Nephron progenitor cell (in vitro differentiated cells): ENCODE results near the gene ZNF550.
A peak's percentile ranks its signal among the peaks of the same experiment; 100 is the strongest.
"Not testable (repeated sequence)": the region's sequence is repeated elsewhere in the genome, so short reads cannot be mapped to it uniquely, and the experiment has no call there.

Experiments
- DNase-seq: peaks from one replicate; pipeline ENCODE4 v3.0.0; 2021
- H3K27ac Mint-ChIP-seq: 2 replicates; pipeline ENCODE4 v1.8.0; 2021; ENCODE audit warnings: mild to moderate bottlenecking, moderate library complexity, mixed read lengths
- H3K27me3 Mint-ChIP-seq: 2 replicates; pipeline ENCODE4 v1.8.0; 2021; ENCODE audit warnings: mild to moderate bottlenecking, low read depth, mixed read lengths; ENCODE audit not compliant: poor library complexity
- H3K36me3 Mint-ChIP-seq: 2 replicates; pipeline ENCODE4 v1.8.0; 2021; ENCODE audit warnings: low read depth, mixed read lengths
- H3K4me1 Mint-ChIP-seq: 2 replicates; pipeline ENCODE4 v1.8.0; 2021; ENCODE audit warnings: mixed read lengths
- H3K4me3 Mint-ChIP-seq: 2 replicates; pipeline ENCODE4 v1.8.0; 2021; ENCODE audit warnings: mild to moderate bottlenecking, moderate library complexity, mixed read lengths
- H3K9me3 Mint-ChIP-seq: 2 replicates; pipeline ENCODE4 v1.8.0; 2021; ENCODE audit warnings: mild to moderate bottlenecking, moderate library complexity, mixed read lengths
- TF ChIP-seq, protein P1 (sequence below): fragments of 200-600 bp; sonication (generic); IDR thresholded peaks from 2 replicates; pipeline ENCODE4 v1.5.0; 2021; ENCODE audit warnings: antibody characterized with exemption

ZNF550 gene

DNA sequence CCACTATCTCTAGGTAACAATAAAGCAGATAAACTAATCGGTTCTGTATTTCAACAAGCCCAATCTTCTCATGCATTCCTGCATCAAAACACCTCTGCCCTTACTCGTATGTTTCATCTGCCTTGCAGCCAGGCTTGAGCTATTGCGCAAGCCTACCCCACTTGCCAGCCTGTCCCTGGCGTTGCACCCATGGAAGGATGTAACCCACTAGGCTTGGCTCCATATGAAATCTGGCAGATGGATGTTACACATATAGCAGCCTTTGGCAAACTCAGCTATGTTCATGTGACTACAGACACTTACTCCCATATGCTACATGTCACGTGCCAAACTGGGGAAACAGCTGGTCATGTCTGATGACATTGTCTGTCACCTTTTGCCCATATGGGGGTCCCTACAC is 44.4 kb downstream of the ZNF550 start:
- H3K4me3 Mint-ChIP-seq = no peak overlapping the region
- TF ChIP-seq, protein P1, sequence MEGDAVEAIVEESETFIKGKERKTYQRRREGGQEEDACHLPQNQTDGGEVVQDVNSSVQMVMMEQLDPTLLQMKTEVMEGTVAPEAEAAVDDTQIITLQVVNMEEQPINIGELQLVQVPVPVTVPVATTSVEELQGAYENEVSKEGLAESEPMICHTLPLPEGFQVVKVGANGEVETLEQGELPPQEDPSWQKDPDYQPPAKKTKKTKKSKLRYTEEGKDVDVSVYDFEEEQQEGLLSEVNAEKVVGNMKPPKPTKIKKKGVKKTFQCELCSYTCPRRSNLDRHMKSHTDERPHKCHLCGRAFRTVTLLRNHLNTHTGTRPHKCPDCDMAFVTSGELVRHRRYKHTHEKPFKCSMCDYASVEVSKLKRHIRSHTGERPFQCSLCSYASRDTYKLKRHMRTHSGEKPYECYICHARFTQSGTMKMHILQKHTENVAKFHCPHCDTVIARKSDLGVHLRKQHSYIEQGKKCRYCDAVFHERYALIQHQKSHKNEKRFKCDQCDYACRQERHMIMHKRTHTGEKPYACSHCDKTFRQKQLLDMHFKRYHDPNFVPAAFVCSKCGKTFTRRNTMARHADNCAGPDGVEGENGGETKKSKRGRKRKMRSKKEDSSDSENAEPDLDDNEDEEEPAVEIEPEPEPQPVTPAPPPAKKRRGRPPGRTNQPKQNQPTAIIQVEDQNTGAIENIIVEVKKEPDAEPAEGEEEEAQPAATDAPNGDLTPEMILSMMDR = no peak
- no peaks in the 10 kb centered on the region for H3K27me3 Mint-ChIP-seq
- H3K4me1 Mint-ChIP-seq = no peaks in the 10 kb centered on the region
- H3K27ac Mint-ChIP-seq = no peak overlapping the region
- H3K9me3 Mint-ChIP-seq = peaks cover 76% of the 10 kb centered on the region
- DNase-seq = no peak
- H3K36me3 Mint-ChIP-seq = peaks cover 66% of the 10 kb centered on the region

- no peak overlapping the region for H3K4me3 Mint-ChIP-seq
- peaks cover 86% of the 10 kb centered on the region for H3K36me3 Mint-ChIP-seq
- peak; percentile 21 for DNase-seq
- no peaks in the 10 kb centered on the region for H3K4me1 Mint-ChIP-seq
- H3K9me3 Mint-ChIP-seq = peaks cover 82% of the 10 kb centered on the region
- TF ChIP-seq, protein P1 = no peak
- H3K27ac Mint-ChIP-seq = no peak overlapping the region
- no peaks in the 10 kb centered on the region for H3K27me3 Mint-ChIP-seq
Measured at GRCh38 chr19:57512845-57513244, 46.8 kb downstream of the ZNF550 start.

DNA sequence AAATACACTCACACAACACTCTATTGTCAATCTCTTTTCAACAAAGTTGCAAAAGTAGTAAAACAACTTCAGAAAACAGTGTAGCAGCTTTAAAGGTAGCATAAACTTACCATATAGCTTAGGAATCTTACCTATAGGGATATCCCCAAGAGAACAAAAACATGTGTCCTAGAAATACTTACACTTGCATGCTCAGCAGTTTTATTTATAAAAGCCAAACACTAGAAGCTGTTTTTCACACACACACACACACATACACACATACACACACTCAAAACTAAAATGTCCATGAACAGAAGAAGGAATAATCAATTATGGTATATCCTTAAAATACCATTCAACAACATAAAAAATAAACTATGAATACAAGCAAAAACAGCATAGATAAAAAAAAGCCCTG is 48.2 kb downstream of the ZNF550 start:
- Mint-ChIP-seq H3K36me3 (peaks cover 89% of the 10 kb centered on the region), H3K9me3 (peaks cover 87% of the 10 kb centered on the region), H3K27ac (no peak overlapping the region), H3K4me3 (no peak overlapping the region), H3K4me1 (no peaks in the 10 kb centered on the region), H3K27me3 (no peaks in the 10 kb centered on the region)
- DNase-seq = no peak
- TF ChIP-seq, protein P1 = no peak

GRCh38 chr19:57506163-57506562 is 53.5 kb downstream of the ZNF550 start:
- Mint-ChIP-seq H3K9me3 (peaks cover 91% of the 10 kb centered on the region), H3K27ac (no peak overlapping the region), H3K4me3 (no peak overlapping the region), H3K27me3 (peaks cover 3% of the 10 kb centered on the region), H3K4me1 (peaks cover 2% of the 10 kb centered on the region), H3K36me3 (peaks cover 95% of the 10 kb centered on the region)
- no peak for DNase-seq
- TF ChIP-seq, protein P1 = no peak

DNA sequence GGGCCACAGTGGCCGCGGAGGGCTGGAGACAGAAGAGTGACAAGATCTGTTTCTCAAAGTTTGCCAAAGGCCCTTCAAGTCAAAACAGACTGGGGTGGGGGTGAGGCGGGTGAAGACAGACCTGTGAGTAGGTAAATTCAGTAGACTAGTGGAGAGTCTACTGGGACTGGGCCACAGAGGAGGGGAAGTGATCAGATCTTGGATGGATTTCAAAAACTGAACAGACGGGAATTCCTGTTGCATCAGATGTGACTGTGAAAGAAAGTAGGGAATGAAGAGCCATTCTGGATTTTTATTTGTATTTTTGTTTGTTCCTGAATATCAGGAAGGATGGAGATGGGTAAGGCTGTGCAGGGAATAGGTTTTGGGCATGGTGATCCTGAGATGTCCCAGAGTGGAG is 59.3 kb downstream of the ZNF550 start:
- H3K36me3 Mint-ChIP-seq = peaks cover 71% of the 10 kb centered on the region
- H3K4me3 Mint-ChIP-seq = peak overlapping the region; percentile 83
- H3K27me3 Mint-ChIP-seq, DNase-seq: not testable (repeated sequence)
- peaks cover 17% of the 10 kb centered on the region for H3K4me1 Mint-ChIP-seq
- H3K27ac Mint-ChIP-seq = peak overlapping the region; percentile 17
- peaks cover 85% of the 10 kb centered on the region for H3K9me3 Mint-ChIP-seq

GRCh38 chr19:57499680-57500395 is 59.8 kb downstream of the ZNF550 start, which contains the start of gene ZNF773:
ZNF773 (plus strand) TSS chr19:57499938; CDS start chr19:57500081, 143 bp downstream.
- not testable (repeated sequence) for H3K27me3 Mint-ChIP-seq
- Mint-ChIP-seq H3K36me3 (peaks cover 71% of the 10 kb centered on the region), H3K4me3 (peak within 1 kb of the TSS; percentile 83), H3K4me1 (peaks cover 17% of the 10 kb centered on the region), H3K9me3 (peaks cover 87% of the 10 kb centered on the region), H3K27ac (peak within 1 kb of the TSS; percentile 52)
- peak; percentile 96 for DNase-seq

DNA sequence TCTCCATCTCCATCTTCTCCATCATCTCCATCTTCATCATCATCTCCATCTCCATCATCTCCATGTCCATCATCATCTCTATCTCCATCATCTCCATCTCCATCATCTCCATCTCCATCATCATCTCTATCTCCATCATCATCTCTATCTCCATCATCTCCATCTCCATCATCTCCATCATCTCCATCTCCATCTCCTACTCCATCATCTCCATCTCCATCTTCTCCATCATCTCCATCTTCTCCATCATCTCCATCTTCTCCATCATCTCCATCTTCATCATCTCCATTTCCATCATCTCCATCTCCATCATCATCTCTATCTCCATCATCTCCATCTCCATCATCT is 60.4 kb downstream of the ZNF550 start:
- DNase-seq, H3K27me3 Mint-ChIP-seq: not testable (repeated sequence)
- Mint-ChIP-seq H3K9me3 (peaks cover 89% of the 10 kb centered on the region), H3K4me1 (peaks cover 17% of the 10 kb centered on the region), H3K4me3 (peak overlapping the region; percentile 83), H3K36me3 (peaks cover 71% of the 10 kb centered on the region), H3K27ac (peak overlapping the region; percentile 52)

- not testable (repeated sequence) for DNase-seq, H3K27ac Mint-ChIP-seq
- Mint-ChIP-seq H3K4me3 (peak overlapping the region; percentile 85), H3K9me3 (peaks cover 80% of the 10 kb centered on the region), H3K27me3 (peaks cover 13% of the 10 kb centered on the region), H3K36me3 (peaks cover 76% of the 10 kb centered on the region), H3K4me1 (peaks cover 15% of the 10 kb centered on the region)
Measured at GRCh38 chr19:57488299-57488644, 71.4 kb downstream of the ZNF550 start.

- H3K4me1 Mint-ChIP-seq = peaks cover 15% of the 10 kb centered on the region
- H3K27ac Mint-ChIP-seq = not testable (repeated sequence)
- peaks cover 74% of the 10 kb centered on the region for H3K9me3 Mint-ChIP-seq
- H3K4me3 Mint-ChIP-seq = peak within 1 kb of the TSS; percentile 85
- peaks cover 70% of the 10 kb centered on the region for H3K36me3 Mint-ChIP-seq
- H3K27me3 Mint-ChIP-seq = peaks cover 13% of the 10 kb centered on the region
- peak; percentile 88 for DNase-seq
Measured at GRCh38 chr19:57487477-57488298, 72.0 kb downstream of the ZNF550 start, which contains the start of gene ZNF419. ZNF419 (plus strand) TSS chr19:57487750; CDS start chr19:57487951, 201 bp downstream.
